B cell (primary cell): Measurements from ENCODE around the gene RIMBP2.

ENCODE experiments used
- CTCF ChIP-seq: fragments of 200-600 bp; IDR thresholded peaks from one replicate; pipeline ENCODE4 v1.8.0; 2022; ENCODE audit warnings: antibody characterized with exemption, mild to moderate bottlenecking
- EZH2 ChIP-seq: IDR thresholded peaks from 2 replicates; pipeline ENCODE4 v1.6.1; 2012; ENCODE audit warnings: borderline replicate concordance, low read depth, mild to moderate bottlenecking, moderate library complexity, low read length; ENCODE audit not compliant: insufficient read depth, poor library complexity, severe bottlenecking

DNA sequence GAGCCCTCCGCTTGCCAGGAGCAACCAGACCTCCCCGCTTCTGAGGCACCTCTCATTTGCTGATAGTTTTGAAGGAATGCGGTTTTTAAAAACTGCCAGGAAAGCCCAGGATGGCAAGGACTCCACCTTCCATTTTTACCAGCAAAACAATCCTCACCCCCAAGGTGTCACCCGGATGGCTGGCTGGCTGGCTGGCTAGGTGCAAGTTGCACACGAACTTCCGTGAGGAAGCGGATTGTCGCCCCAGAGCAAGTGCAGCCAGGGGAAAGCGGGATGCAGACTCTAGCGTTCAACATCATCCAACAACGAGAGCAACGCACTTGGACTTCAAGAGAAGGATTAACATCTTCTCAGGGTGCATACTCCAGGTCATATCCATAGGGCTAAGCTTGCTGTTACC lies 125.4 kb downstream of the RIMBP2 start:
- TF ChIP-seq CTCF (no peak), EZH2 (no peak)
